PC-3 (cell line): ENCODE results near the gene PRPH. TPM values are rescaled to one million over a fixed set of nuclear protein-coding genes. Genes with fewer than 3 reads are reported as not detected.

Experiments
- ATAC-seq: fragments of 200-7000 bp; cut with Tn5 transposase; 2 replicates; pipeline ENCODE4 v1.9.1; 2020; ENCODE audit warnings: mild to moderate bottlenecking, moderate library complexity
- BruUV-seq: library from RNA; stranded (reverse); fragments of 400-500 nt; replicated peaks from 2 replicates; lab custom pipeline; 2021; lab: Mats Ljungman, UMichigan
- CTCF ChIA-PET: fragments of 300-600 bp; sonication (Branson Sonifier 250); formaldehyde crosslinking; loops from one replicate; lab custom pipeline; 2022; ENCODE audit warnings: antibody characterized with exemption; lab: Charles Lee
- POLR2A ChIA-PET: fragments of 300-600 bp; sonication (Branson Sonifier 250); formaldehyde crosslinking; loops from one replicate; lab custom pipeline; 2022; ENCODE audit warnings: antibody characterized with exemption; ENCODE audit not compliant: unreplicated experiment; lab: Charles Lee
- DNase-seq: peaks from one replicate; pipeline ENCODE4 v3.0.0-alpha.2; 2015
- H2AFZ ChIP-seq: fragments of 300-600 bp; sonication (generic); 2 replicates; pipeline ENCODE4 v1.6.0; 2016; ENCODE audit warnings: antibody characterized with exemption, low read length
- H3F3A ChIP-seq: fragments of 300-600 bp; sonication (generic); one replicate; pipeline ENCODE4 v1.6.0; 2017; ENCODE audit warnings: antibody characterized with exemption, low read length, control low read depth, mild to moderate bottlenecking; ENCODE audit not compliant: unreplicated experiment
- H3K27ac ChIP-seq: fragments of 300-600 bp; sonication (generic); 2 replicates; pipeline ENCODE4 v1.5.1; 2016; ENCODE audit warnings: mild to moderate bottlenecking, low read length
- H3K27me3 ChIP-seq: fragments of 300-600 bp; sonication (generic); 2 replicates; pipeline ENCODE4 v1.6.1; 2016; ENCODE audit warnings: low read length, mixed read lengths
- H3K36me3 ChIP-seq: fragments of 300-600 bp; sonication (generic); 2 replicates; pipeline ENCODE4 v1.6.1; 2016; ENCODE audit warnings: low read depth, mixed run types, low read length, mixed read lengths
- H3K4me1 ChIP-seq: fragments of 300-600 bp; sonication (generic); 2 replicates; pipeline ENCODE4 v1.5.1; 2016; ENCODE audit warnings: low read length; ENCODE audit not compliant: insufficient read depth
- H3K4me2 ChIP-seq: fragments of 300-600 bp; sonication (generic); 2 replicates; pipeline ENCODE4 v1.6.0; 2016; ENCODE audit warnings: low read length
- H3K4me3 ChIP-seq: fragments of 300-600 bp; sonication (generic); 2 replicates; pipeline ENCODE4 v1.5.1; 2016; ENCODE audit warnings: mild to moderate bottlenecking, low read length, mixed read lengths
- H3K79me2 ChIP-seq: fragments of 300-600 bp; sonication (generic); 2 replicates; pipeline ENCODE4 v1.6.1; 2017; ENCODE audit warnings: low read length, mixed read lengths
- H3K9ac ChIP-seq: fragments of 300-600 bp; sonication (generic); 2 replicates; pipeline ENCODE4 v1.6.0; 2016; ENCODE audit warnings: mild to moderate bottlenecking, low read length
- H3K9me2 ChIP-seq: fragments of 300-600 bp; sonication (generic); replicated peaks from 2 replicates; pipeline ENCODE4 v1.6.1; 2016; ENCODE audit warnings: mixed run types, low read length, mixed read lengths
- H3K9me3 ChIP-seq: fragments of 300-600 bp; sonication (generic); 2 replicates; pipeline ENCODE4 v1.6.1; 2016; ENCODE audit warnings: low read length, mixed read lengths
- H4K20me1 ChIP-seq: fragments of 300-600 bp; sonication (generic); 2 replicates; pipeline ENCODE4 v1.6.1; 2016; ENCODE audit warnings: low read length, mixed read lengths
- CTCF ChIP-seq: fragments of 300-600 bp; sonication (generic); conservative IDR thresholded peaks from 2 replicates; pipeline ENCODE4 v1.5.1; 2017; ENCODE audit warnings: antibody characterized with exemption, low read depth, mild to moderate bottlenecking, low read length
- EZH2 ChIP-seq: fragments of 300-600 bp; sonication (generic); IDR thresholded peaks from one replicate; pipeline ENCODE4 v1.6.1; 2017; ENCODE audit warnings: antibody characterized with exemption, mild to moderate bottlenecking, low read length; ENCODE audit not compliant: unreplicated experiment
- EZH2phosphoT487 ChIP-seq: fragments of 300-600 bp; sonication (generic); IDR thresholded peaks from 2 replicates; pipeline ENCODE4 v1.6.1; 2018; ENCODE audit warnings: mild to moderate bottlenecking, antibody characterized with exemption, low read length, borderline replicate concordance
- intact Hi-C: fragments of 100-400 bp; cut with micrococcal nuclease; formaldehyde crosslinking; loops from 2 replicates; pipeline ENCODE4 v1.9.0; 2023
- total RNA-seq: library from RNA; depleted of rRNA; stranded (reverse); fragments of >200 nt; gene quantifications from 2 replicates; pipeline ENCODE4 v1.2.3, GENCODE V29; 2014

The PRPH gene
- total RNA-seq, 1 experiment from 2014 or later = 0.15 TPM

- no TSS peak for BruUV-seq
- Histone ChIP-seq H3K4me1 (peaks cover 20% of the 10 kb centered on the region), H3K9me2 (no peaks in the 10 kb centered on the region), H3F3A (no peaks in the 10 kb centered on the region), H3K36me3 (no peaks in the 10 kb centered on the region), H2AFZ (no peak overlapping the region), H3K79me2 (no peaks in the 10 kb centered on the region), H4K20me1 (no peaks in the 10 kb centered on the region), H3K9ac (no peak overlapping the region), H3K27me3 (peaks cover 19% of the 10 kb centered on the region), H3K4me2 (no peak overlapping the region), H3K4me3 (no peak overlapping the region), H3K27ac (no peak overlapping the region), H3K9me3 (no peaks in the 10 kb centered on the region)
- ChIA-PET CTCF (interaction anchor here (1.0 to 2.0 kb wide), 4 partner anchors 10 to 175 kb away, joined by 3 to 6 read pairs (median 5); partner anchors contain the start of gene SPATS2), POLR2A (interaction anchor here (0.6 kb wide), 1 partner anchor 165 kb away, joined by 5 read pairs; no protein-coding TSS in a partner anchor)
- ATAC-seq (no peak), DNase-seq (no peak)
- intact Hi-C loops = no loop called here
- TF ChIP-seq EZH2 (no peak), CTCF (no peak), EZH2phosphoT487 (no peak)
Observed at GRCh38 chr12:49341777-49342065, 46.8 kb downstream of the PRPH start.

- no peaks in the 10 kb centered on the region for H3F3A ChIP-seq
- H3K9ac ChIP-seq = no peak overlapping the region
- peak overlapping the region; percentile 82 for H2AFZ ChIP-seq
- intact Hi-C loops = no loop called here
- H4K20me1 ChIP-seq = no peaks in the 10 kb centered on the region
- no peak for TF ChIP-seq EZH2
- no peak for TF ChIP-seq EZH2phosphoT487
- TF ChIP-seq CTCF = peak; percentile 91
- H3K9me3 ChIP-seq = no peaks in the 10 kb centered on the region
- CTCF ChIA-PET = interaction anchor here (0.5 to 2.0 kb wide), 6 partner anchors 11 to 175 kb away, joined by 3 to 6 read pairs (median 4); partner anchors contain the start of genes SPATS2 and TROAP
- POLR2A ChIA-PET = interaction anchor here (0.6 kb wide), 1 partner anchor 164 kb away, joined by 5 read pairs; no protein-coding TSS in a partner anchor
- DNase-seq (peak; percentile 86), ATAC-seq (peak; percentile 47)
- no peaks in the 10 kb centered on the region for H3K9me2 ChIP-seq
- BruUV-seq = no TSS peak
- no peak overlapping the region for H3K27ac ChIP-seq
- H3K4me3 ChIP-seq = peak overlapping the region; percentile 53
- no peaks in the 10 kb centered on the region for H3K79me2 ChIP-seq
- peaks cover 21% of the 10 kb centered on the region for H3K27me3 ChIP-seq
- H3K36me3 ChIP-seq = no peaks in the 10 kb centered on the region
- peaks cover 25% of the 10 kb centered on the region for H3K4me1 ChIP-seq
- H3K4me2 ChIP-seq = peak overlapping the region; percentile 76
Observed at GRCh38 chr12:49342066-49342913, 47.3 kb downstream of the PRPH start.
